ENCODE data around the gene OR51A4. TPM values are rescaled to one million over a fixed set of nuclear protein-coding genes. Genes with fewer than 3 reads are reported as not detected.

OR51A4 gene
- total RNA-seq, 1 donor from 2014 or later: not detected

Other genes starting within 250 kb of the OR51A4 start
- 0.10 TPM for gene OR51E2, start 249.8 kb downstream of the OR51A4 start, total RNA-seq
- not detected for gene MMP26, start 242.8 kb downstream of the OR51A4 start, total RNA-seq
- gene OR51F1, start 177.7 kb downstream of the OR51A4 start, total RNA-seq: not detected
- gene OR52R1, start 143.2 kb downstream of the OR51A4 start, total RNA-seq: not detected
- not detected for gene OR51F2, start 126.3 kb downstream of the OR51A4 start, total RNA-seq
- gene OR51S1, start 98.4 kb downstream of the OR51A4 start, total RNA-seq: not detected
- gene OR51T1, start 65.7 kb downstream of the OR51A4 start, total RNA-seq: not detected
- not detected for gene OR51A7, start 43.8 kb downstream of the OR51A4 start, total RNA-seq
- not detected for gene OR51G2, start 28.3 kb downstream of the OR51A4 start, total RNA-seq
- not detected for gene OR51G1, start 23.3 kb downstream of the OR51A4 start, total RNA-seq
- not detected for gene OR51A2, start 8.1 kb upstream of the OR51A4 start, total RNA-seq
- not detected for gene OR51L1, start 47.2 kb upstream of the OR51A4 start, total RNA-seq
- not detected for gene OR52J3, start 98.9 kb upstream of the OR51A4 start, total RNA-seq
- gene OR52E2, start 112.0 kb upstream of the OR51A4 start, total RNA-seq: not detected
- gene OR52E1, start 122.0 kb upstream of the OR51A4 start, total RNA-seq: not detected
- gene OR52A5, start 190.8 kb upstream of the OR51A4 start, total RNA-seq: not detected
- not detected for gene OR52A1, start 207.2 kb upstream of the OR51A4 start, total RNA-seq

Data from skin of body (tissue), 1 donor.